AML-193 (cell line): ENCODE measurements around the gene LDAH.
A peak's percentile ranks its signal among the peaks of the same experiment; 100 is the strongest.

Experiments
- DNase-seq, 2 experiments: peaks; one replicate each; lab custom pipeline; 2025; lab: John Stamatoyannopoulos, UW

The LDAH gene

DNA sequence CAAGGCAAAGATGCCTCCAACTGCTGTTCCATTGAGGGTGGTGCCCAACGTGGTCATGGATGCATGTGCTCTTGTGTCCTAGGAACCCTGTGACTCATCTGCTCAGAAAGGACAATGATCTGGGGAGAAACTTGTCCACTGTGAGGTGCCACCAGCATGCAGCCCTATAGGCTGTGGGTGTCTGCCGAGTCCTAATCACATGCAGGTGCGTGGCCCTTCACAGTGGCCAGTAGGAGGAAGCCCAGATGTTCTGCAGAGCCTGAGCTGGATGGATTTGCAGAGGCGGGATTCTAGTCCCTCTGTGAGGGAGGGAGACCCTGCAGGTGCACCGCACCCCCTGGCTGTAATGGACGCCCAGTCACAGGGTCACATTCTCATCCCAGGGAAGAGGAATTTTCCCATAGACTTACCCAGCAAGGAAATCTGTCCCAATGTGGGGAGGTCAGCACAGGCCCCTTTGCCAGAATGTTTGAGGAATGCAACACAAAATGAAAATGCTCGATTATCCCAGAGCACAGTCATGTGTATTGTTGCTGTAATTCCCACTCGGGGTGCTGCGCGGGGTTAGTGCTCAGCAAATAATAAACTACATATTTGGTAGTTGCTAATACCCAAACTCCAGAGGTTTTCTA, 142.0 kb downstream of the LDAH start:
- no peak for DNase-seq

DNA sequence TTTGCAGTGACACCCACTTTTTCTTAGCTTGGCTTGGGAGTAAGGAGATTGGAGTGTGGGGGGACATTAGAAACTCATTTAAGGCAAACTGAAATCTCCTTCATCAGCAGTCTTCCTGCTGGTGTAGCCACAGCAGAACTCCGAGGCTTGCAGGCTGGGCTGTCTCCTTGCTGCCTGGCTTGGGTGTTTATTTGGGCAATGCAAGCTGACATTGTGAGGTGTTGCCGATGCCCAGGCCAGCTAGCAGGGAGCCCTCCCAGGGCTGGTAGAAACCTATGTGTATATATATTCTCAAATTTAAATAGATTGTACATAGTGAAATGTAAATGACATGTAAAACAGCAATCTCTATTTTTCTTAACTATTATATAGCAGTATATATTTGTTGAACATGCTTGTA, 144.1 kb downstream of the LDAH start:
- DNase-seq = no peak

DNA sequence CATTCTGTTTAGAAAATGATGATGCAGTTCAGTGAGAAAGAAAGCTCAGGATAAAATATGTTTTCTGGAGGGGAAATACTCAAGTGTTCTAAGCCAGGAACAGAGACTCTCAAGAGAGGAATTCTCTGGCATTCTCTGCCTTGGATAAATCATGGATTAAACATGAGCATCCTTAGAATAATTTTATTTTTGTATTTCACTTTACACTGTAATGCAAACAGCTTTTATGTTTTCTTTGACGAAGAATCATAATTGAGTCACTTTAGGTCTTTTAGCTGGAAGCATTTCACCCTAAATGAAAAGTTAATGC, 144.9 kb downstream of the LDAH start:
- no peak for DNase-seq

DNA sequence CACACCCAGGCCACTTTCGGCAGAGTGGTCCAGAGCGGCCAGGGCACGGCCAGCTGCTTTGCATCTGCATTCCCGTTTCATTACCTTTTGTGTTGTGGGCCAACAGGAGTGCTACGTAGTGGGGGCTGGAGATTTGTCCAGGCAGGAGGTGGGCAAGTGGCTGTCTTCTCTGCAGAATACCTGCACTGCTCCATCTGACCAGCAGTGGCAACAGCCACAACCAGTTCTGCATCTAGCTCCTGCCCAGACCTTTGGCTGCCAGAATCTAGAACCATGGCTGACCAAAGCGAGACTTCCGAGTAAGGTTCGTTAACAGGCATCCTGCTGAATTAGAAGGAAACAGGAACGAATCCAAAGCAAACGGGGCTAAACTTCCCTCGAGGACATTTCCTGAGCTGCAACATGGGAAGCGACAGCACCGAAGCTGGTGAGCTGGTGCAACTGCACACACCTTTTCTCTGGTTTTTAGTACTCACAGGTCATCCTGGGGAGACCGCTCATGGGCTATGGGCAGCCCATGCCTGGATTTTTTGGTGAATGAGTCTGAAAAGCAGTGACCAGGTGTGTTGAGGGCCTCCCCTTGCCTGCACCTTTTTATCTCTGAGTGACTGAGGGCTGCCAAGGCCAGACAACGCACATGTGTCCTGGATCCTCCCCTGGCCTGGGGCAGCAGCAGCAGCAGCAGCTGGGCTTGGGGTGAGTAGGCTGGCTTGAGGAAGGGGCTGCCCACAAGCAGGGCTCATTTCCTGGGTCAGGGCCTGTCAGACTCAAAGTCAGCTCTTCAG, 145.4 kb downstream of the LDAH start:
- DNase-seq = no peak

DNA sequence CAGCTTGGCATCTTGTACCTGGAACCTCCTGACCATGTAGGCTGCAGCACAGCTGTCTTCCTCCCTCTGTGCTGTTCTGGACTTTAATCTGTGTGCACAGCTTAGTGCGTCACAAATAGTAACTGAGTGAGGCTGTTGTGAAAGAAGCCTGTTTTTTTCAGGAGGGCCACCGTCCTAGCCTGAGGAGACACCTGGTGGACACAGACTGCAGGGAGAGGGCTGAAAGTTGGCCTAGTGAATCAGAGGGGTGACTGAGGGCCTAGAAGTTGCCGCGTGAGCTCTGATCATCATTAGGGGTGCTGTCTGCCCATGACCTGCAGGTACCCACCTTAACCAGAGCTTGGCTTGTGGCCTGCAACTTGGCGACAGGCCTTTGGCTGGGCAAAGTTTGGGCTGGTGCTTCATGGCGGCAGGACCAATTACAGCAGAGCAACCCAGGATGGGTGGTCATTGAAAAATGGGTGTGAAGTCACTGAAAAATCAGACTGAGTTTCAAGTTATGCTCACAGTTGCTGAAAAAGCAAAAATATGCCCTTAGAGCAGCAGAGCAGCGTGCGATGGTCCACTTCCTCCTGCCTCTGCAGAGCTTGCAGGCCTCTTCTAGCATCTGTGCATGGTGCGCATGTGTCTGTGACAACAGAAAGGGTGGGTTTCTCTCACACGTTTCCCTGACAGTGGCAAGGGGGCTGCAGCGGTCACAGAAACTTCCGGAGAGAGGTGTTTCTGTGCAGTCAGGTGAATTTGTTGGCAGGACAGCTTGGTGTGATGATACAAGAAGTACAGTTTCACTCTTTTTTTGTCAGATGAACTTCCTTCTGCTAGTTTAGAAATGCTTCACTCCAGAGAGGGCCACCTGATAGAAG, 146.3 kb downstream of the LDAH start:
- DNase-seq = no peak

DNA sequence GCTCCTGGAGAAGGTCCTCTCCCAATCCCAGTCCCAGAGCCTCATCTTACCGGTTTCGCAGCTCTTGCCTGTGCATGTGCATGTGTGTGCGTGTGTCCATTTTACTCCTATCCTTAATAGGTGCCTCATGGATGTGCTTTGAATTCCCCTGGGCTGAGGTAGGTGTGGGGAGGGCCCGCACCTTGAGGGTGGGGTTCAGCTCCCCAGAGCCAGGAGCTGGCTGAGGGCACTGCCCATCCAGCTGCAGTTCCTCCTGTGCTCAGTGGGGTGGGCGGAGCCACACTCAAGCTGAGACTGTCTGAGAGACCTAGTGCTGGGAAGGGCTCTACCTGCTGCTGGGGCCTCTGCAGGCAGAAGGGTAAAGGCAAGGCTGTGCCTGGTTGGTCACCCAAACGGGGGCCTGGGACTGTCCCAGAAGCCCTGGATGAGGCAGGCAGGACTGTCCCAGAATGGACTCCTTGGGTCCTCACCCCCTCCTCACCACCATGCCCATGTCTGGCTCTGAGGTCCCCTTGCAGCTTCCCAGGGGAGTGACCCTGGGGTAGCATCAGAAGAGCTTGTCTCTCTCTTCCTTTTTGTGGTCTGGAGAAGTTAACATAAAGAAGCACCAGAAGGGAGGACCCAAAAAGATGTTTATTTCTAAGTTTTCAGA, 147.1 kb downstream of the LDAH start:
- DNase-seq = peak in 1 of 2 experiments; percentile 18

DNA sequence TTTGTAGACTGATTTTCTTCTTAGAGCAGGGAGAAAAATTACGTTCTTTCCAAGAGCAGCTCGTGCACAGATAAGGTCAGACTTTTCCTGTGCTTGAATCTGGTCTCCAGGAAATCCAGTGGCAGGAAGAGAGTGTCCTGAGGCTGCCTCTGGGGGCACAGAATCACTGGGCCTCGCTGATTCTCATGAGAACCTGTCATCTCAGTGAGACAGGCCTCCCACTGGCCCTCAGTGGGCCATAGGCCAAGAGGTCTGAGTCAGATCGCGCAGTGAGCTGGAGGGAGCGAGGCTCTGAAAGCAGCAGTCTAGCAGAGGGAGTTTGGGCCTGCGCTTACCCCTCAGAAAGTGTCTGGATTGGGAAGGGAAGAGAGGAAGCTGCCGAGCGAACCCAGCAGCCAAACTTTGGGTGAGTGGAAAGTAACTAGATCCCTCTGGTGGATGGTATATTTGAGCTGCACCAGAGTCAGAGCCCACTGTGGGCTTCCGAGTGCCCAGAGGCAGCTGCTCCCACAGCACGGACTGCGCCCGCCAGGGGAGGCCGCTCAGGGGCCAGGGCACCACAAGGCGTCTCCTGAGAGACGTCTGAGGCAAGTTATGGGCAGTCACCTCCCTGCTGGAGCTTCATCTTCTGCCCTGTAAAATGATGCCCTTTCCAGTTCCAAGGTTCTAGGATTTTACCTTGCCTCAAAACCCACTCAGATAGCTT, 147.8 kb downstream of the LDAH start:
- no peak for DNase-seq

DNA sequence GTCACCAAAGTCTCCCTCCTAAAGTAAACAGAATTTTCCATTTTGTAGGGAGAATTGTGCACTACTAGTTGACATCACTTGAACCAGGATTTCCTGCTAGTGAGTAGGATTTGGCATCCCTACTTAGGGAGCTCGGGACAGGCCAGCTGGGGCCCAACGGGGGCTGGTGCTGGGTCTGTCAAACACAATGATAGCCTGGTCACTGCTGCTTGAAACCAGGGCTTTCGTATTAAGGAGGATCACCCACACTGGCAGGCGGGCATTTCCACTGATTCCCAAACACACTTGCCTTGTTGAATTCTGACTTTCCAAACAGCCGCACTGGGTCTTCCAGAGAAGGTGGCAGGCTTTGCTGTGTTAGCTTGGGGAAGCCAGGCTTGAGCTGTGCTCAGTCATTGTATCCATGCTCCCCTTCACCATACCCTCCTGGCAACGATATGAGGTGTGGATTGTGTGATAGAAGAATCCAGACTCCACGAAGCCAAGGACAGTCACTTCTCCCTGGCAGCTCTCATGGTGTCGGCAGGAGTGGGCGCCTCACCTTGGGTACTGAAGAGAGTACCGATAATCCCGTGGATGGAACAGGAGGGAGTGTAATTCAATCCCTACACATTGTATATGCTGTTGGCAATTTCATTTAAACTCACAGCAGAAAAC, 148.5 kb downstream of the LDAH start:
- DNase-seq = no peak

DNA sequence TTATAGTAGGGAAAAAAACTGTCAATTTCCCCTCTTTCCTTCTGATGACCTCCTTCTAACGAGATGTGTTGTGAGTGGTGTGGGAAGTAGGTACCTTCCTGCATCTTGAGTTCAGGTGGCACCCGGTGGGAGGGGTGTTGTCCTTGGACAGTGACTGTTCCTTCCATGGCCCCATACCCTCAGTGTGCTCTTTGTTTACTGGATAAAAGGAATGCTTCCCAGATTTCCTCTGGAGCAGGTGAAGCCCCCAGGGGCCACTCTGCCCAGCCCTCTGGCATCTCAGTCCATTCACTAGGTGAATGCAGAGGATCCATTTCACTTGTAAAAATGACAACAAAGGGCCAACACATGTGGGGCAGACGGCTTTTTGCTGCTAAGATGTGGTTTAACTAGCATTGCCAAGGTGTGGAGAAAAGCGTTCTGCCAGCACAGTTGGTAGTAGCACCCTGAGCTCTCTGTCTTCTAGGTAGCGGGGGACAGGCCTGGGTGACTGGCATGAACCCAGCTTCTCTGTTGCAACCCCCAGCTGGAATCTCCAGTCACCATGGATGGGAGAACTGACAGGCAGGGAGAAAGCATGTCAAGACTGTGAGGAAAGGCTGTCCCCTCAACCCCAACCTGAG, 149.1 kb downstream of the LDAH start:
- DNase-seq = no peak

DNA sequence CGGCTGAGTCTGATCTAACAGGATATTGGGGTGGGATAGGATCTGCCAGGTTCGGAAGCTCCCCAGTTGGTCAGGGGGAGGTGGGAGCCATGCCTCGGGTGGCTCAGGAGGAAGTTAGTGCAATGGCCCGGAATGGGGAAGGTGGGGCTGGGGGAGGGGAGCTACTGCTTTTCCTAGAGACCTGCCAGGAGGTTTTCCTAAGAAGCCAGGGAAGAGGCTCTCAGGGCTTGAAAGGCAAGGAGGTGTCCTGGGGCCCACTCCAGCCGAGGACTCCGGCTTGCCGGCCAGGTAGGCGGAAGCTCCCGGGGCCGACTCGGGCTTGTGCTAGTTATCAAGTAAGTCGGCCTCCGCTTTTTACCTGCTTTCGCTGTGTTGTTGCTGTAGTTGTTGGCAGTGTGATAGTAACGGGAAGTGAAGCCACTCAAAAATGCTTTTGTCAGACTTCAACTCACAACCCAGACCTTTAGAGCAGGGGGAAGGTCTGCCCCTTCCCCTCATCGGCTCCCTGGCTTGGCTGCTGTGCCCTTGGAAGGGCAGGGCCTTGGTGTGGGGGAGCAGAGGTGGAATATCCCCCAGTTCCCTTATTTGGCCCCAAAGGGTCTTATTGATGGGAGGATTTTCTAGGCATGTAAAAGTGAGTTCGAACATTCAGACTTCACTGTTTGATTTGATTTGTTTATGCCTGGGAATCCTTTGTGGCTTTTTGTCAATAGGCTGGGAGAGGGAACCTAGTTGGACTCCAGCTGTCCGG, 150.5 kb downstream of the LDAH start:
- DNase-seq = no peak

DNA sequence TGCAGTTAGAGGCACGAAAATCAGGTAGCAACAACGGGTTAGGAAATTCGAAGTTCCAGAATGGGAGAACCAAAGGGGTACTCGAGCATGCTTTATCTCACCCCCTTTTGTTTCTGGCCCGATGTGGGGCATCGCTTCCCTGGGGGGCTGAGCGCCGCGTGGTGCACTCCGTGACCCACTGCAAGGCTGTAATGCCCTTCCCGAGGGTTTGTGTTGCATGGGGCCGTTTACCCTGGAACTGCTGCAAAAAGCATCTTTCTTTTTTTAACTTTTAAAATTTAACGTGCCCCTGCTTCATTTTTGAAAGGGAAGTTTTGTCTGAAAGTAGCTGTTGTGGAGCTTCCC, 151.2 kb downstream of the LDAH start:
- DNase-seq = no peak

DNA sequence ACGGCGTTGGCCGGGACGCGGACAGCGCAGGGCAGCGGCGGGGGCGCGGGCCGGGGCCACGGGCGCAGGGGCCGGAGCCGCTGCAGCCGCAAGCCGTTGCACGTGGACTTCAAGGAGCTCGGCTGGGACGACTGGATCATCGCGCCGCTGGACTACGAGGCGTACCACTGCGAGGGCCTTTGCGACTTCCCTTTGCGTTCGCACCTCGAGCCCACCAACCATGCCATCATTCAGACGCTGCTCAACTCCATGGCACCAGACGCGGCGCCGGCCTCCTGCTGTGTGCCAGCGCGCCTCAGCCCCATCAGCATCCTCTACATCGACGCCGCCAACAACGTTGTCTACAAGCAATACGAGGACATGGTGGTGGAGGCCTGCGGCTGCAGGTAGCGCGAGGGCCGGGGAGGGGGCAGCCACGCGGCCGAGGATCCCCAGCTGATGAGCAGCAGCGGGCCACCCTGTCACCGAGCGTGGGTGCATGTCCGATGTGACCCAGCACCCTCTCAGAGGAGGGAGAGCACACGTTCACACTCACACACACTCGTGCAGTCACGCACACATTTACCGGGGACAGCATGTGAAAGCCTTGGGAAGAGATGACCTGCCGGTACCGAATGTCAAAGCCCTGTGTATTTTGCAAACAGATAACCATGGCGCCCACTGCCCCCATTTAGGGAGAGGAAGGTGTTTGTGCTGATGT, 151.7 kb downstream of the LDAH start:
- DNase-seq = no peak

DNA sequence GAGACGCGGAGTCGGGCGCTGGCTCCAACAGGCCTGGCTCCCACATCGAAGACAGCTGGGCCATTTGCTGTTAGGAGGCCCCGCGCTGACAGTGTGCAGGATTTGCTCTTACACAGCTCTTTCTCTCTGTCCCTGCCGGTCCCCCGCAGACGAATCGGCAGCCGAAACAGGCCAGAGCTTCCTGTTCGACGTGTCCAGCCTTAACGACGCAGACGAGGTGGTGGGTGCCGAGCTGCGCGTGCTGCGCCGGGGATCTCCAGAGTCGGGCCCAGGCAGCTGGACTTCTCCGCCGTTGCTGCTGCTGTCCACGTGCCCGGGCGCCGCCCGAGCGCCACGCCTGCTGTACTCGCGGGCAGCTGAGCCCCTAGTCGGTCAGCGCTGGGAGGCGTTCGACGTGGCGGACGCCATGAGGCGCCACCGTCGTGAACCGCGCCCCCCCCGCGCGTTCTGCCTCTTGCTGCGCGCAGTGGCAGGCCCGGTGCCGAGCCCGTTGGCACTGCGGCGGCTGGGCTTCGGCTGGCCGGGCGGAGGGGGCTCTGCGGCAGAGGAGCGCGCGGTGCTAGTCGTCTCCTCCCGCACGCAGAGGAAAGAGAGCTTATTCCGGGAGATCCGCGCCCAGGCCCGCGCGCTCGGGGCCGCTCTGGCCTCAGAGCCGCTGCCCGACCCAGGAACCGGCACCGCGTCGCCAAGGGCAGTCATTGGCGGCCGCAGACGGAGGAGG, 152.4 kb downstream of the LDAH start:
- no peak for DNase-seq

DNA sequence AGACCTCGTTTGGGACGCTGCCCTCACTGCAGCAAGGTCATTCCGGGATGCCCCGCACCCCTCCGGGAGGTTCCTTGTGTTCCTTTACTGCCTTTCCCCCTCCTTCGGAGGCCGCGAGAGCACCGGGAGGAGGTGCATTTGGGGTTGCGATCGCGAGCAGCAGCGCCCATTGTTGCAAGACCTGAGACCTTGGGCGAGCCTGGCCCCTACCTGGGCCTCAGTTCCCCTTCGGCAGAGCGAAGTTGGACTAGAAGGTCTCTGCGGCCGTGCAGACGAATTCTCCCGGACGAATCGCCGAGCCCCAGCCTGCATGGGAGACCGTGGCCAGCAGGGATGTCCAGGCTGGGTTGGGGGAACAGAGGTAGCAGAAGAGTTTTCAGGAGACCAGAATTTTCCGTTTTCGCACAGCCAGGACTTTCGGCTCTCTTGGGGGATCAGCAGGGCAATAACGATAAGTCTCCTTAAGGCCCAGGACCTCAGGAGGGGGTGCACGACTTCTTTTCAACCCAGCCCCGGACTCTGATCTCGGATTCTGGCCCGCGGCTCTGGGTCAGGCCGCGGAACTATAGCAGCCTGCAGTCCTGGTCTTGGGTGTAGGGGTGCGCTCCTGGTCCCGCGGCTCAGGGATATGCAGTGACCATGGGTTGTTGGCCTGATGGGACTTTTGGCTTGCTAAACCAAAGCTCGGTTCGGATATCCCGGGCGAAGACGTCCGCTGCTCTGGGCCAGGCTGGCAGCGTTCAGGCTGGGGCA, 153.2 kb downstream of the LDAH start:
- no peak for DNase-seq

DNA sequence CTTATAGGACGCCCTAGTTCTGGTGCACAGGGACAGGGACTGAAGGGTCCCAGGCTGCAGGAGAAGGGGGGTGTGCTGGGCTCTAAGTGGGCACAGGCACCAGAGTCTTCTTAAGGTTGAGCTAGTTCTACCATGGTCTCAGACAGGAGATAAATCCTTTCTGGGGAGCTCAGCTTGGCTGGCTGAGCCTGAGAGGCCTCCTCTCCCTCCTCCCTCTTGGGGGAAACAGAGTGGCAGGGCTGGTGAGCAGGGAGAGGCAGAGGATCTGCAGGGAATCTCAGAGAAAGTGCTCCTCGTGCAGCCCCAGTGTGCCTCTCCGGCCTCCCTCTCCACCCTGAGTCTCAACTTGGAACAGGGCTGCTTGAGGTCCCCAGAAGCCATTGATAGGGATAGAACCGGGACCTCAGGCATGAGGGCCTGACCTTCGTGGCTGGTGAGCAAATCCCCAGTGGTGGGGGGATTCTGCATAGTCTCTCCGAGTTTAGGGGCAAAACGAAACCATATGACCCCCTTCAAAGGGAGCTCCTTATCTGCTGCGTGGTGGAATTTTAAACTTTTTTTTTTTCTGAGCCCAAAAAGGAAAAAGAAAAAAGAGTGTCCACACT, 153.9 kb downstream of the LDAH start:
- DNase-seq = no peak

DNA sequence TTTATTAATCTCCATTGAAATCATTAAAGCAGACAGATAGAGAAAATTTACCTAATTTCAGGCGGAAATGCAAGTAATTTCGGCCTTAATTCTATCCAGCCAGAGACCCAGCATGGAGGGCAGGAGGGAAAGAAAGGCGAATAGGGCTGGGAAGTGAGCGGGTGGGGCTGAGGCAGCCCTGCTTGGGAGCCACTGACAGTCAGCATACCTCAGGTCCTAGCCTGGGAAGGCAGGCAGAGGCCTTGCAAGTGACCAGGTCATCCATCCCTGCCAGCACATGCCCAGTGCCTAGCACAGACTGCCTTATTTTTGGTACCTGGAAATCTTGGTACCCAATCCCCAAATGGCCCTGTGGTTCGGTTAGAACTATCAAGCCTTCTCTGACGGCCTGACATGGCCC, 154.4 kb downstream of the LDAH start:
- no peak for DNase-seq

DNA sequence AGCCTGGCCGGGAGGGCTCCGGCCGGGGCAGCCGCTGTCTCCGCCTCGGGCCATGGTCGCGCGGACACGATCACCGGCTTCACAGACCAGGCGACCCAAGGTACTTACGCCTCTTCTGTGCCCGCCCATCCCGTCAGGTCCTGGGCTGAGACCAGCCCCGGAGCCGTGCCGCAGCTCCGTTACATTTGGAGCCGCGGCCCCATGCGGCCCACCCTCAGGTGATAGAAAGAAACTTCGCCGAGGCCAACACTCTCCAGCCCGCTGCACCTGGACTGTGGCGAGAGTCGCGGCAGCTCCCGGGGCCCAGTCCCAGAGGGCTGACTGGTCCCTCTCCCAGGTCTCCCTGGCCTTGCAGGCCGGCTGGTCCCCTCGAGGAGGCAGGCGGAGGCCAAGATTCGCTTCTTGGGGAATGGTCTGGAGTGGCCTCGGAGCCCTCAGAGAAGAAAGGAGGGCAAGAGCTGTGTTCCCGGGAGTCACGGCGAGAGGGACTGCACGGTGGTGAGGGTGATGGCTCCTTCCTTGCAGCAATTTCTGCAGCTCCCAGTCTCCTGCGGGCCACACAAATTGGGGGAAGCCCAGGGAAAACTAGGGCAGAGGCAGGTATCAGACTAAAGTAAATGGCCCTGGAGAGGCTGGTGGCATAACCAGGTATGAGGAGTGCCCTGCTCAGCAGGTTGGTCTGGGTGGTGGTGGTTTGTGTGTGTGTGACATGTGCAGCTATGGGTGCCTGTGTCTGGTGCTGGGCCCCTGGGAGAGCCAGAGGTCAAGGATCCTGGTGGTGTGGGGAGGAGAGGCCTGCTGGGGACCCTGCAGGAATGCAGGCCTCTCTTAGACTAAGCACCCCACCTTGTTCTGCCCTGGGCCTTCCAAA, 155.1 kb downstream of the LDAH start:
- no peak for DNase-seq
